Endothelial cell of umbilical vein (primary cell): ENCODE measurements around the gene LFNG. TPM values are rescaled to one million over a fixed set of nuclear protein-coding genes. Genes with fewer than 3 reads are reported as not detected.

ENCODE experiments used
- BruUV-seq: library from RNA; stranded (reverse); fragments of 400-500 nt; replicated peaks from 2 replicates; lab custom pipeline; 2021; lab: Mats Ljungman, UMichigan
- CTCF ChIA-PET: fragments of 300-600, 350-600 bp; sonication (Branson Sonifier 250); formaldehyde crosslinking; loops from one replicate; lab custom pipeline; 2021; ENCODE audit warnings: antibody characterized with exemption, inconsistent platforms; lab: Charles Lee
- POLR2A ChIA-PET: fragments of 300-600, 350-600 bp; sonication (Branson Sonifier 250); formaldehyde crosslinking; loops from one replicate; lab custom pipeline; 2021; ENCODE audit warnings: antibody characterized with exemption, inconsistent platforms; lab: Charles Lee
- DNase-seq: peaks from one replicate; pipeline ENCODE4 v3.0.0-alpha.2; 2011; ENCODE audit warnings: low read depth, low spot score
- FAIRE-seq: peaks from 2 replicates; lab custom pipeline; 2011; peaks lifted over from hg19 to GRCh38; lab: Jason Lieb, UNC
- H2AFZ ChIP-seq: 2 replicates; pipeline ENCODE4 v1.6.0; 2012; ENCODE audit warnings: low read depth, low read length, control low read depth, inconsistent platforms
- H3K27ac ChIP-seq: 2 replicates; pipeline ENCODE4 v1.5.1; 2011; ENCODE audit warnings: low read depth, mild to moderate bottlenecking, control low read depth, low read length, moderate library complexity; ENCODE audit not compliant: insufficient read depth
- H3K27me3 ChIP-seq, 2 experiments: 2 replicates each; pipeline versions ENCODE4 v1.6.0 to v1.6.1; 2011; ENCODE audit warnings: low read length in 2 of 2, mixed read lengths in 1 of 2; ENCODE audit not compliant: control insufficient read depth in 2 of 2, insufficient read depth in 2 of 2
- H3K36me3 ChIP-seq, 2 experiments: 2 replicates in 1 of 2; 3 replicates in 1 of 2; pipeline ENCODE4 v1.5.1; 2011; ENCODE audit warnings: low read length in 2 of 2, mild to moderate bottlenecking in 1 of 2, moderate library complexity in 1 of 2; ENCODE audit not compliant: control insufficient read depth in 2 of 2, insufficient read depth in 2 of 2; ENCODE audit errors: extremely low read depth in 1 of 2
- H3K4me1 ChIP-seq: 3 replicates; pipeline ENCODE4 v1.5.1; 2011; ENCODE audit warnings: mild to moderate bottlenecking, low read length; ENCODE audit not compliant: control insufficient read depth, insufficient read depth; ENCODE audit errors: extremely low read depth
- H3K4me2 ChIP-seq: 2 replicates; pipeline ENCODE4 v1.6.1; 2011; ENCODE audit warnings: low read length, control low read depth, mixed read lengths; ENCODE audit not compliant: insufficient read depth
- H3K4me3 ChIP-seq, 3 experiments: fragments of 200-600 bp in 1 of 3; sonication (generic), shearing (Covaris generic) in 1 of 3; replicated peaks in 1 of 3; 2 replicates each; pipeline ENCODE4 v1.5.1; 2011 to 2016; ENCODE audit warnings: control low read depth in 3 of 3, low read length in 3 of 3, mild to moderate bottlenecking in 2 of 3, inconsistent platforms in 1 of 3, low read depth in 1 of 3, moderate library complexity in 1 of 3; ENCODE audit not compliant: insufficient read depth in 1 of 3
- H3K79me2 ChIP-seq: 2 replicates; pipeline ENCODE4 v1.6.0; 2012; ENCODE audit warnings: low read length, inconsistent platforms; ENCODE audit not compliant: control insufficient read depth, insufficient read depth
- H3K9ac ChIP-seq: replicated peaks from 2 replicates; pipeline ENCODE3; 2011; ENCODE audit warnings: low read length, control low read depth; ENCODE audit not compliant: insufficient read depth; ENCODE audit errors: extremely low read depth
- H3K9me1 ChIP-seq: replicated peaks from 3 replicates; pipeline ENCODE4 v1.6.0; 2011; ENCODE audit warnings: mild to moderate bottlenecking, low read length; ENCODE audit not compliant: control insufficient read depth, insufficient read depth; ENCODE audit errors: extremely low read depth
- H3K9me3 ChIP-seq: replicated peaks from 2 replicates; pipeline ENCODE4 v1.5.1; 2012; ENCODE audit warnings: low read length, inconsistent platforms; ENCODE audit not compliant: control insufficient read depth, insufficient read depth
- H4K20me1 ChIP-seq: replicated peaks from 2 replicates; pipeline ENCODE3; 2011; ENCODE audit warnings: mild to moderate bottlenecking, low read length; ENCODE audit not compliant: control insufficient read depth, insufficient read depth; ENCODE audit errors: extremely low read depth
- EZH2 ChIP-seq: IDR thresholded peaks from 2 replicates; pipeline ENCODE4 v1.6.1; 2012; ENCODE audit warnings: borderline replicate concordance, low read depth, mild to moderate bottlenecking, moderate library complexity, low read length, inconsistent platforms; ENCODE audit not compliant: severe bottlenecking
- FOS ChIP-seq: IDR thresholded peaks from 2 replicates; pipeline ENCODE4 v1.6.1; 2011; ENCODE audit warnings: mild to moderate bottlenecking, low read length, moderate library complexity, borderline replicate concordance; ENCODE audit not compliant: insufficient read depth
- GATA2 ChIP-seq: IDR thresholded peaks from 2 replicates; pipeline ENCODE4 v1.7.0; 2011; ENCODE audit warnings: low read depth, mild to moderate bottlenecking, moderate library complexity, mixed read lengths, low read length; ENCODE audit not compliant: insufficient read length, insufficient read depth
- MYC ChIP-seq: IDR thresholded peaks from one replicate; pipeline ENCODE4 v1.6.1; 2011; ENCODE audit warnings: mild to moderate bottlenecking, low read depth, low read length
- POLR2A ChIP-seq: IDR thresholded peaks from 2 replicates; pipeline ENCODE4 v1.6.1; 2012; ENCODE audit warnings: low read depth, mild to moderate bottlenecking, control low read depth, low read length
- dilution Hi-C: fragments of 300-500 bp; cut with MboI; formaldehyde crosslinking; loops from one replicate; pipeline ENCODE4 v1.15.0; 2019; ENCODE audit warnings: low sequenced_read_pairs; ENCODE audit not compliant: extremely low pct_ligation_motif_present
- intact Hi-C: fragments of 100-400 bp; cut with micrococcal nuclease; formaldehyde crosslinking; loops from one replicate; pipeline ENCODE4 v1.10.0; 2022
- polyA plus RNA-seq, 4 experiments: library from polyadenylated mRNA; depleted of rRNA in 3 of 4; stranded (reverse) in 3 of 4; unstranded in 1 of 4; fragments of >200 nt; gene quantifications; 2 replicates each; pipeline versions ENCODE4 v1.2.1 to v1.2.3, GENCODE V29; 2011 to 2012; ENCODE audit warnings: missing spikeins in 1 of 4
- total RNA-seq: library from RNA; stranded (reverse); gene quantifications from 2 replicates; pipeline ENCODE4 v1.2.3, GENCODE V29; 2021
- TF ChIP-seq, protein P1 (sequence below), 2 donors: IDR thresholded peaks; 1 replicate in 1 of 2; 2 replicates in 1 of 2; pipeline ENCODE4 v1.5.1; 2011; ENCODE audit warnings: low read length in 2 of 2, mild to moderate bottlenecking in 2 of 2, moderate library complexity in 2 of 2, control low read depth in 1 of 2, inconsistent platforms in 1 of 2, low read depth in 1 of 2; ENCODE audit not compliant: insufficient read depth in 1 of 2; ENCODE audit errors: extremely low read depth in 1 of 2
- TF ChIP-seq, protein P2 (sequence below): IDR thresholded peaks from 2 replicates; pipeline ENCODE4 v1.6.1; 2011; ENCODE audit not compliant: insufficient read depth, insufficient read length

LFNG gene
- total and polyA plus RNA-seq, 2 donors (not counting 3 experiments of a cell fraction or from before 2014, with no cell fraction given): 12.6 to 13.1 TPM

DNA sequence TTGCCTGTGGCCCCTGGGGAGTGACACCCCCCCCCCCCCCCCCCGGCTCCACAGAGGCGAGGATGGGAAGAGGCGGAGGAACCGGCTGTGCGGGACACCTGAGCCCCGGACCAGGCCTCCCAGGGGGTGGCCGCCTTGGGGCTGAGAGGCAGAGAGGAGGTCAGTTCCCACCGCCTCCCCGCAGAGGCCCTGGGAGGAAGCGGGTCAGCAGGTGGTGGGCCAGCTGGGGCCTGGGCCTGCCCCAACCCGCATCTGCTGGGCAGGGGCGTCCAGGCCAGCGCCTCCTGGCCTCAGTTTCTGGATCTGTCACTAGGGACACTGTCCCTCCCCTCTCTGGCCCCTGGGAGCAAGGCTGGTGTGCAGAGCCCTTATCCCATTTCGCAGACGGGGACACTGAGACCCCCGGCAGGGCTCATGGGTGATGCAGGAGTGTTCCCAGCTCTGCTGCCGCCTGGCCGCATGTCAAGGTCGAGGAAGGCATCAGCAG, 14.6 kb upstream of the LFNG start:
- intact Hi-C loops: no loop called here
- Histone ChIP-seq H4K20me1 (no peaks in the 10 kb centered on the region), H3K79me2 (no peaks in the 10 kb centered on the region), H3K9me1 (no peaks in the 10 kb centered on the region), H3K4me3 (no peak overlapping the region), H3K9ac (no peak overlapping the region), H3K9me3 (no peaks in the 10 kb centered on the region), H3K27me3 (no peaks in the 10 kb centered on the region), H3K27ac (no peak overlapping the region), H2AFZ (no peak overlapping the region), H3K36me3 (no peaks in the 10 kb centered on the region), H3K4me1 (no peaks in the 10 kb centered on the region), H3K4me2 (no peak overlapping the region)
- ChIA-PET POLR2A (no interaction called here), CTCF (no interaction called here)
- FAIRE-seq: no peak
- no TSS peak for BruUV-seq
- TF ChIP-seq FOS (no peak), POLR2A (no peak), MYC (no peak), GATA2 (no peak), EZH2 (no peak)
- TF ChIP-seq, protein P1, sequence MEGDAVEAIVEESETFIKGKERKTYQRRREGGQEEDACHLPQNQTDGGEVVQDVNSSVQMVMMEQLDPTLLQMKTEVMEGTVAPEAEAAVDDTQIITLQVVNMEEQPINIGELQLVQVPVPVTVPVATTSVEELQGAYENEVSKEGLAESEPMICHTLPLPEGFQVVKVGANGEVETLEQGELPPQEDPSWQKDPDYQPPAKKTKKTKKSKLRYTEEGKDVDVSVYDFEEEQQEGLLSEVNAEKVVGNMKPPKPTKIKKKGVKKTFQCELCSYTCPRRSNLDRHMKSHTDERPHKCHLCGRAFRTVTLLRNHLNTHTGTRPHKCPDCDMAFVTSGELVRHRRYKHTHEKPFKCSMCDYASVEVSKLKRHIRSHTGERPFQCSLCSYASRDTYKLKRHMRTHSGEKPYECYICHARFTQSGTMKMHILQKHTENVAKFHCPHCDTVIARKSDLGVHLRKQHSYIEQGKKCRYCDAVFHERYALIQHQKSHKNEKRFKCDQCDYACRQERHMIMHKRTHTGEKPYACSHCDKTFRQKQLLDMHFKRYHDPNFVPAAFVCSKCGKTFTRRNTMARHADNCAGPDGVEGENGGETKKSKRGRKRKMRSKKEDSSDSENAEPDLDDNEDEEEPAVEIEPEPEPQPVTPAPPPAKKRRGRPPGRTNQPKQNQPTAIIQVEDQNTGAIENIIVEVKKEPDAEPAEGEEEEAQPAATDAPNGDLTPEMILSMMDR (IDR thresholded peaks at IDR 0.05; ENCODE audit: extremely low read depth in 1 of 2, insufficient read depth in 1 of 2, low read depth in 1 of 2, low read length in 2 of 2): no peak
- TF ChIP-seq, protein P2, sequence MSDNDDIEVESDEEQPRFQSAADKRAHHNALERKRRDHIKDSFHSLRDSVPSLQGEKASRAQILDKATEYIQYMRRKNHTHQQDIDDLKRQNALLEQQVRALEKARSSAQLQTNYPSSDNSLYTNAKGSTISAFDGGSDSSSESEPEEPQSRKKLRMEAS: no peak
- dilution Hi-C loops: no loop called here
- no peak for DNase-seq
